Measurements from ENCODE around the gene WIPI1. TPM values are rescaled to one million over a fixed set of nuclear protein-coding genes. Genes with fewer than 3 reads are reported as not detected.
A peak's percentile ranks its signal among the peaks of the same experiment; 100 is the strongest.

Gene WIPI1
- total and polyA plus RNA-seq, 9 of the 15 experiments (the other 6 are each of a cell fraction or from before 2014, with no cell fraction given), result 3.7 to 23.5 (median 11.8) TPM

DNA sequence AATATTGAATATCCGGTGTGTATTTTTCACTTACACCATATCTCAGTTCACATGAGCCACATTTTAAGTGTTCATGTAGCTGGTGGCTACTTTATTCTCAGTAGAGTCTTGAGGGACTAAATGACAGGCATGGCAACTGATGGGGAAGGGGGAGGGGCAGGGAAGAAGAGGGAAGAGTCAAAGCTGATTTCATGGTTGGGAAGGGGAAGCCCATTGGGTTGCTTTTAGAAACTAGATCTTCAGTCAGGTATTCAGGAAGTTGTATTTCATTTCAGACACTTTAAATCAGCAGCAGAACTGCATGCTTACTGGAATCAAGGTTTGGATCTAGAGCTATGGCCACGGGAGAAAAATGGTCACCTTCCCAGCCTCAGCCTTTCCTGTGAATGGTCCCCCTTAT is 2.9 kb upstream of the WIPI1 start (continued):
- TF ChIP-seq, protein P1, sequence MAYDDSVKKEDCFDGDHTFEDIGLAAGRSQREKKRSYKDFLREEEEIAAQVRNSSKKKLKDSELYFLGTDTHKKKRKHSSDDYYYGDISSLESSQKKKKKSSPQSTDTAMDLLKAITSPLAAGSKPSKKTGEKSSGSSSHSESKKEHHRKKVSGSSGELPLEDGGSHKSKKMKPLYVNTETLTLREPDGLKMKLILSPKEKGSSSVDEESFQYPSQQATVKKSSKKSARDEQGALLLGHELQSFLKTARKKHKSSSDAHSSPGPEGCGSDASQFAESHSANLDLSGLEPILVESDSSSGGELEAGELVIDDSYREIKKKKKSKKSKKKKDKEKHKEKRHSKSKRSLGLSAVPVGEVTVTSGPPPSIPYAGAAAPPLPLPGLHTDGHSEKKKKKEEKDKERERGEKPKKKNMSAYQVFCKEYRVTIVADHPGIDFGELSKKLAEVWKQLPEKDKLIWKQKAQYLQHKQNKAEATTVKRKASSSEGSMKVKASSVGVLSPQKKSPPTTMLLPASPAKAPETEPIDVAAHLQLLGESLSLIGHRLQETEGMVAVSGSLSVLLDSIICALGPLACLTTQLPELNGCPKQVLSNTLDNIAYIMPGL (CRISPR knock-in tag; IDR thresholded peaks at IDR 0.05), result no peak
- TF ChIP-seq NFRKB (IDR thresholded peaks at IDR 0.05; ENCODE audit: low read depth), result 0 out of 2 replicates have a peak, but pooled peaks have one; percentile 27

DNA sequence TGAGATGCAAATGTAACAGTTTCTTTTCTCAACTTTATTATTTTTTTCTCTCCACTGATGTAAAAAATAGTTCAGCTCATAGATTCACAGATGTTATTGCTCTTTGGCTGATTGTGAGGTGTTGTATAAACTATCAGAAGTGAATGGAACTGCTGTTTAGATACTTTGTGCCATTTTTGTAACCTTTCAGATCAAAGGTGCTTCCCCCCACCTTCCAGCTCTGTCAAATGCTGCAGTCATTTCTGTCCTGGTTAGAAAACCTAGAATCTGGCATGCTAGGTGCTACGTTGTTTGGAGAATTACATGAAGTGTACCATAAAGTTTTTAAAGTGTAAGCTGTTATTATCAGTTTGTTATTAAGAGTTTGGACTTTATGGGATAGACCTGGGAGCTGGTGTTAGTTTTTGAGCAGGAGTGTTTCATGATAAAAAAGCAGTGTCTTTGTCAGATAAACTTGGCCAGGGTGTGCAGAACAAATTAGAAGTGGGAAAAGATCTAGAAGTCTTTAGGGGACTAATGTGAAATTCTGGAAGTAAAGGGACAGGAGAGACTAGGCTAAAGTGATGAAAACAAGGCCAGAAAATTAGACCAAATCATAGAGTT is 1.8 kb upstream of the WIPI1 start:
- ATAC-seq (no peak), DNase-seq (ENCODE audit: extremely low read depth in 1 of 4, low spot score in 3 of 4) (no peak), FAIRE-seq (no peak)
- Histone ChIP-seq H3K79me2 (ENCODE audit: control insufficient read depth, insufficient read depth, low read length) (no peaks in the 10 kb centered on the region), H3K9me3 (replicated peaks; ENCODE audit: control insufficient read depth, insufficient read depth, low read depth, low read length) (no peaks in the 10 kb centered on the region), H3K36me3 (ENCODE audit: control insufficient read depth, insufficient read depth, low read length) (no peaks in the 10 kb centered on the region), H4K20me1 (replicated peaks; ENCODE audit: control insufficient read depth, insufficient read depth, low read length) (no peaks in the 10 kb centered on the region), H3K9ac (ENCODE audit: insufficient read depth in 1 of 2, low read depth in 2 of 2, low read length in 2 of 2) (no peak overlapping the region), H3K4me3 (no peak overlapping the region), H3K27me3 (ENCODE audit: control insufficient read depth in 2 of 2, insufficient read depth in 2 of 2, low read length in 2 of 2) (no peaks in the 10 kb centered on the region), H3K4me2 (ENCODE audit: insufficient read depth, low read length) (peak overlapping the region; percentile 29; the same call in 1 of the 2 replicates), H3K4me1 (replicated peaks in 1 of 2; ENCODE audit: control insufficient read depth in 2 of 2, insufficient read depth in 2 of 2, low read length in 2 of 2) (peaks cover 13 to 46% of the 10 kb centered on the region in 2 experiments), H3K9me1 (ENCODE audit: control insufficient read depth, insufficient read depth, low read length) (no peaks in the 10 kb centered on the region), H3K27ac (ENCODE audit: extremely low read depth, low read depth, low read length) (no peak overlapping the region), H2AFZ (ENCODE audit: low read depth, low read length) (no peak overlapping the region)
- POLR2A ChIA-PET, result interaction anchor here (1.1 to 2.0 kb wide), 4 partner anchors 9 to 266 kb away, joined by 3 to 7 read pairs (median 3); no protein-coding TSS in a partner anchor
- in situ Hi-C loops (cut with MboI) (loop anchor here (25.0 kb wide), 1 partner anchor 497 kb away; no protein-coding TSS in a partner anchor), intact Hi-C loops (cut with micrococcal nuclease) (no loop called here)
- TF ChIP-seq ELF2 (CRISPR knock-in tag; IDR thresholded peaks at IDR 0.05) (no peak), ZNF584 (CRISPR knock-in tag; IDR thresholded peaks at IDR 0.05; ENCODE audit: low read depth) (0 out of 2 replicates have a peak, but pooled peaks have one; percentile 22), SREBF2 (CRISPR knock-in tag; IDR thresholded peaks at IDR 0.05) (no peak)
- 0% methylated on average over 1 of the region's 1 CpG for WGBS (ENCODE audit: insufficient coverage, low coverage, missing lambda C conversion rate)
- BruUV-seq (replicated peaks), result no TSS peak
- CTCF ChIA-PET (ENCODE audit: low intra/inter-chr PET ratio), result interaction anchor here (0.6 kb wide), 1 partner anchor 52 kb away, joined by 3 read pairs; no protein-coding TSS in a partner anchor

Data from K562 (cell line).